ENCODE data around the gene SLC47A1. TPM values are rescaled to one million over a fixed set of nuclear protein-coding genes. Genes with fewer than 3 reads are reported as not detected.

SLC47A1 gene
- total and polyA plus RNA-seq, 10 of the 15 experiments (the other 5 are each of a cell fraction or from before 2014, with no cell fraction given) = 0.41 TPM; not detected in 9

- RAD21 ChIA-PET (ENCODE audit: unreplicated experiment) = no interaction called here
- Histone ChIP-seq H3K27me3 (replicated peaks in 1 of 2; ENCODE audit: control insufficient read depth in 2 of 2, insufficient read depth in 2 of 2, low read length in 1 of 2) (peaks cover 4% of the 10 kb centered on the region in 2 experiments), H3K9me3 (replicated peaks; ENCODE audit: control insufficient read depth, insufficient read depth, low read length) (no peaks in the 10 kb centered on the region), H4K20me1 (ENCODE audit: control insufficient read depth, insufficient read depth) (no peaks in the 10 kb centered on the region), H3K4me3 (no peak overlapping the region), H3K9ac (ENCODE audit: control insufficient read depth, insufficient read depth, low read length) (no peak overlapping the region), H3K4me1 (ENCODE audit: control insufficient read depth, insufficient read depth, low read length) (no peaks in the 10 kb centered on the region), H2AFZ (ENCODE audit: control insufficient read depth, low read depth, low read length) (no peak overlapping the region), H3K27ac (ENCODE audit: control insufficient read depth, insufficient read depth) (no peak overlapping the region), H3K36me3 (ENCODE audit: control insufficient read depth in 2 of 2, insufficient read depth in 2 of 2, low read length in 1 of 2) (no peaks in the 10 kb centered on the region), H3K4me2 (ENCODE audit: control insufficient read depth, insufficient read depth) (no peak overlapping the region), H3K79me2 (ENCODE audit: control insufficient read depth, insufficient read depth, low read length) (no peaks in the 10 kb centered on the region)
- DNase-seq (ENCODE audit: low read depth, low spot score) = no peak
- CTCF ChIA-PET = interaction anchor here (0.6 to 1.1 kb wide), 2 partner anchors 35 to 63 kb away, joined by 3 to 5 read pairs; no protein-coding TSS in a partner anchor
- POLR2A ChIA-PET = no interaction called here
- SMC1A ChIA-PET (ENCODE audit: uncharacterized antibody, unreplicated experiment) = interaction anchor here (0.9 kb wide), 1 partner anchor 16 kb away, joined by 6 read pairs; no protein-coding TSS in a partner anchor
- 41% methylated on average over 8 of the region's 8 CpGs for WGBS (ENCODE audit: insufficient coverage, insufficient replicate concordance, low lambda C conversion rate, missing lambda C conversion rate)
- intact Hi-C loops (cut with micrococcal nuclease; ENCODE audit: unreplicated experiment) = no loop called here
- no peak for ATAC-seq
- in situ Hi-C loops (cut with MboI) = no loop called here
- no peak for FAIRE-seq
- no TSS peak for BruUV-seq (replicated peaks)
- TF ChIP-seq, protein P1, sequence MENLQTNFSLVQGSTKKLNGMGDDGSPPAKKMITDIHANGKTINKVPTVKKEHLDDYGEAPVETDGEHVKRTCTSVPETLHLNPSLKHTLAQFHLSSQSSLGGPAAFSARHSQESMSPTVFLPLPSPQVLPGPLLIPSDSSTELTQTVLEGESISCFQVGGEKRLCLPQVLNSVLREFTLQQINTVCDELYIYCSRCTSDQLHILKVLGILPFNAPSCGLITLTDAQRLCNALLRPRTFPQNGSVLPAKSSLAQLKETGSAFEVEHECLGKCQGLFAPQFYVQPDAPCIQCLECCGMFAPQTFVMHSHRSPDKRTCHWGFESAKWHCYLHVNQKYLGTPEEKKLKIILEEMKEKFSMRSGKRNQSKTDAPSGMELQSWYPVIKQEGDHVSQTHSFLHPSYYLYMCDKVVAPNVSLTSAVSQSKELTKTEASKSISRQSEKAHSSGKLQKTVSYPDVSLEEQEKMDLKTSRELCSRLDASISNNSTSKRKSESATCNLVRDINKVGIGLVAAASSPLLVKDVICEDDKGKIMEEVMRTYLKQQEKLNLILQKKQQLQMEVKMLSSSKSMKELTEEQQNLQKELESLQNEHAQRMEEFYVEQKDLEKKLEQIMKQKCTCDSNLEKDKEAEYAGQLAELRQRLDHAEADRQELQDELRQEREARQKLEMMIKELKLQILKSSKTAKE (IDR thresholded peaks at IDR 0.05; ENCODE audit: low read depth, poor library complexity, severe bottlenecking) = no peak
- TF ChIP-seq ZNF384 (IDR thresholded peaks at IDR 0.05; ENCODE audit: borderline replicate concordance, low read depth, low read length) (no peak), PAX5 (IDR thresholded peaks at IDR 0.05; ENCODE audit: borderline replicate concordance, low read depth, low read length) (no peak), NFYA (IDR thresholded peaks at IDR 0.05; ENCODE audit: borderline replicate concordance, low read depth, low read length) (no peak), NFYB (IDR thresholded peaks at IDR 0.05; ENCODE audit: insufficient read depth, low read depth, low read length) (no peak), HDGF (IDR thresholded peaks at IDR 0.05) (no peak), CEBPZ (IDR thresholded peaks at IDR 0.05; ENCODE audit: low read depth, low read length) (no peak), CUX1 (IDR thresholded peaks at IDR 0.05; ENCODE audit: insufficient replicate concordance, low read depth, low read length) (no peak), FOXM1 (IDR thresholded peaks at IDR 0.05; ENCODE audit: low read depth, low read length) (no peak), CREM (IDR thresholded peaks at IDR 0.05; ENCODE audit: low read depth) (no peak)
- TF ChIP-seq, protein P2, sequence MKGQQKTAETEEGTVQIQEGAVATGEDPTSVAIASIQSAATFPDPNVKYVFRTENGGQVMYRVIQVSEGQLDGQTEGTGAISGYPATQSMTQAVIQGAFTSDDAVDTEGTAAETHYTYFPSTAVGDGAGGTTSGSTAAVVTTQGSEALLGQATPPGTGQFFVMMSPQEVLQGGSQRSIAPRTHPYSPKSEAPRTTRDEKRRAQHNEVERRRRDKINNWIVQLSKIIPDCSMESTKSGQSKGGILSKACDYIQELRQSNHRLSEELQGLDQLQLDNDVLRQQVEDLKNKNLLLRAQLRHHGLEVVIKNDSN (IDR thresholded peaks at IDR 0.05; ENCODE audit: borderline replicate concordance, extremely low read length, insufficient read depth, low read depth, low read length) = no peak
Measured at GRCh38 chr17:19583871-19584270, 50.2 kb downstream of the SLC47A1 start.

All from GM12878 (cell line).